ENCODE results near the gene VPS11. TPM values are rescaled to one million over a fixed set of nuclear protein-coding genes. Genes with fewer than 3 reads are reported as not detected.
A peak's percentile ranks its signal among the peaks of the same experiment; 100 is the strongest.
"Not testable (repeated sequence)": the region's sequence is repeated elsewhere in the genome, so short reads cannot be mapped to it uniquely, and the experiment has no call there.

The VPS11 gene
- total RNA-seq, 1 experiment from 2014 or later, result 48.7 TPM

DNA sequence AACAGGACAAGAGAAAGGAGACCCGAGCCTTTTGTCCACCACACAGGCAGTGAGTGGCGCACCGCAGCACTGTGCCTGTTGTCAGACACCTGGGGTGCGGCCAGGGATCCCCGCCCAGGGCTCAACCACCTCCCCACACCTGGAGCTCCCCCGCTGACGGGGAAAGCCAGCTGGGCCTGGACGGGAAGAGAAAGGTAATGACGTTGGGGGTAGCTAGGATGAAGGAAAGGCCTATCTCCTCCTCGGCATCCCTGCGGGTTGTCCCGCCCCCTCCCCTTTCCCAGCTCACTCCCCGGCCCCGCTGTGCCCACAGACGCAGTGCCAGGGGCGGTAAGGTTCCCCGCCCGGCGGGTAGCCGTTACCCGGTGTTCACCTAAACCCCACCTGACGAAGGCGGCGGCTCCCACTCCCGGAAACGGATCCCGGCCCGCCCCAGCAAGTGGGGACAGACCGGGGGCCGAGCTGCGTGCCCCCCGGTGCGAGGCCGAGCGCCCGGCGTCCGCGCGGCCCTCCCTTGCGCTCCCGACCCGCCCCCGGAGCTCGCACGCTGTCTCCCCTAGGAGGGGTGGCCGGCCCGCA lies 11.1 kb upstream of the VPS11 start:
- H3K4me3 ChIP-seq (ENCODE audit: low read length), result peak overlapping the region; percentile 93
- peak; percentile 18 for ATAC-seq
- CTCF ChIA-PET, result interaction anchor here (0.6 to 2.4 kb wide), 2 partner anchors 13 to 46 kb away, joined by 10 read pairs; partner anchors contain the start of gene DPAGT1
- TF ChIP-seq CTCF (conservative IDR thresholded peaks at IDR 0.05; ENCODE audit: low read depth, low read length), result peak; percentile 20; the same call in 1 of the 2 replicates
- no peak for TF ChIP-seq EZH2 (IDR thresholded peaks at IDR 0.05; ENCODE audit: low read length, unreplicated experiment)
- POLR2A ChIA-PET (ENCODE audit: unreplicated experiment), result interaction anchor here (0.6 to 1.0 kb wide), 2 partner anchors 11 to 15 kb away, joined by 3 read pairs; partner anchors contain the start of gene VPS11
- 0 out of 2 replicates have a peak, but pooled peaks cover 10% of the 10 kb centered on the region for H4K20me1 ChIP-seq (ENCODE audit: low read length)
- peaks cover 15% of the 10 kb centered on the region for H3K4me1 ChIP-seq (ENCODE audit: insufficient read depth, low read length)
- H3K36me3 ChIP-seq (ENCODE audit: low read depth, low read length), result peaks cover 37% of the 10 kb centered on the region
- H3F3A ChIP-seq (ENCODE audit: low read length, unreplicated experiment), result no peaks in the 10 kb centered on the region
- H3K9me3 ChIP-seq (ENCODE audit: low read length), result no peaks in the 10 kb centered on the region
- H3K4me2 ChIP-seq (ENCODE audit: low read length), result peak overlapping the region; percentile 93
- peak overlapping the region; percentile 82 for H2AFZ ChIP-seq (ENCODE audit: low read length)
- peak overlapping the region; percentile 62 for H3K27ac ChIP-seq (ENCODE audit: low read length)
- DNase-seq, result peak; percentile 19
- no TSS peak for BruUV-seq (replicated peaks)
- peaks cover 32% of the 10 kb centered on the region for H3K79me2 ChIP-seq (ENCODE audit: low read length)
- peak overlapping the region; percentile 98 for H3K9ac ChIP-seq (ENCODE audit: low read length)
- intact Hi-C loops (cut with micrococcal nuclease), result loop anchor here (2.0 to 5.0 kb wide), 2 partner anchors 38 to 39 kb away; partner anchors contain the start of genes RPS25 and TRAPPC4
- H3K27me3 ChIP-seq (ENCODE audit: low read length), result no peaks in the 10 kb centered on the region
- H3K9me2 ChIP-seq (replicated peaks; ENCODE audit: low read length), result no peaks in the 10 kb centered on the region

DNA sequence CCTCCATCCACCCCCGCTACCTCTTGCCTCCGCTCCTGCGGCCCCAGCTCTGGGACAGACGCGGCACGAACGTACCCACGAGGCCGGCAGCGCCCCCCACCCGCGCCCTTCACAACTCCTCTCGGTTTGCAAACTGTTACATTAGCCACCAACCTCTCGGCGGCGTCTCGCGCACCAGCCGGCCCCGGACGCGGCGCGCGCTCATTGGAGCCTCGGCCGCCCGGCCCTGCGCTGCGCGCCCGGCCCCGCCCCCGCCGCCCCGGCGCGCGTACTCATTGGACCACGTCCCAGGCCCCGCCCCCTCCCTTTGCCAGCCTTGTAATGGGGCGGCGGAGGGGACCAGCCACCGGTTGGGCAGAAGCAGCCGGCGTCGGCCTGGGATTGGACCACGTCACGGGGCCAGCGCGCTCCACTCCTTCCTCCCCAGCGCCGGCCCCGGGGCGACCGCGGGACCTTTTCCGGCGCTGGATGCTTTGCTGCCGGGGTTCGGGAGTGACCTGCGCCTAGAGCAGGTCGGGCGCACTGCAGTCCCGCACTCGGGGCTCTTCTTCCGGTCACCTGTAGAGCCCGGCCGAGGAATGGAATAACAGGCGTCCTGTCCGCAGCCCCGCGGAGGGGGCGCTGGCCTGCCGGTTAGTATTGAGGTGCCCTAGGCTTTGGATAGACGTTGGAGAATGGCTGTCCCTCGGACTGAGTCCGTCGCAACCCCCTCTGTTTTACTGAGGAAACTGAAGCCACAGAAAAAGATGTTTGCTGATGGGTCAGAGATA lies 10.4 kb upstream of the VPS11 start, which contains the start of gene HYOU1:
Gene HYOU1, minus strand, starts transcription at position 206 of the 770 bp plus-strand sequence. CDS start 1,045 bp downstream, outside the sequence.
- H3K27me3 ChIP-seq (ENCODE audit: low read length), result no peaks in the 10 kb centered on the region
- H3K9ac ChIP-seq (ENCODE audit: low read length), result peak within 1 kb of the TSS; percentile 98
- ATAC-seq, result peak; percentile 93
- peak within 1 kb of the TSS; percentile 93 for H3K4me3 ChIP-seq (ENCODE audit: low read length)
- peak; percentile 98 for DNase-seq
- POLR2A ChIA-PET (ENCODE audit: unreplicated experiment), result no interaction called here
- 0 out of 2 replicates have a peak, but pooled peaks cover 10% of the 10 kb centered on the region for H4K20me1 ChIP-seq (ENCODE audit: low read length)
- H2AFZ ChIP-seq (ENCODE audit: low read length), result peak within 1 kb of the TSS; percentile 92
- H3K9me3 ChIP-seq (ENCODE audit: low read length), result no peaks in the 10 kb centered on the region
- peaks cover 32% of the 10 kb centered on the region for H3K79me2 ChIP-seq (ENCODE audit: low read length)
- H3K27ac ChIP-seq (ENCODE audit: low read length), result peak within 1 kb of the TSS; percentile 62
- H3K36me3 ChIP-seq (ENCODE audit: low read depth, low read length), result peaks cover 32% of the 10 kb centered on the region
- peak within 1 kb of the TSS; percentile 93 for H3K4me2 ChIP-seq (ENCODE audit: low read length)
- BruUV-seq (replicated peaks), result no TSS peak
- intact Hi-C loops (cut with micrococcal nuclease), result loop anchor here (1.0 to 5.0 kb wide), 3 partner anchors 10 to 40 kb away; partner anchors contain the start of genes RPS25, TRAPPC4 and VPS11
- H3K4me1 ChIP-seq (ENCODE audit: insufficient read depth, low read length), result peaks cover 15% of the 10 kb centered on the region
- TF ChIP-seq EZH2phosphoT487 (IDR thresholded peaks at IDR 0.05; ENCODE audit: borderline replicate concordance, low read length) (no peak), CTCF (conservative IDR thresholded peaks at IDR 0.05; ENCODE audit: low read depth, low read length) (peak; percentile 24)
- no peaks in the 10 kb centered on the region for H3K9me2 ChIP-seq (replicated peaks; ENCODE audit: low read length)
- no peaks in the 10 kb centered on the region for H3F3A ChIP-seq (ENCODE audit: low read length, unreplicated experiment)
- CTCF ChIA-PET, result interaction anchor here (0.6 to 2.4 kb wide), 2 partner anchors 45 to 190 kb away, joined by 3 to 10 read pairs; partner anchors contain the start of gene DPAGT1

DNA sequence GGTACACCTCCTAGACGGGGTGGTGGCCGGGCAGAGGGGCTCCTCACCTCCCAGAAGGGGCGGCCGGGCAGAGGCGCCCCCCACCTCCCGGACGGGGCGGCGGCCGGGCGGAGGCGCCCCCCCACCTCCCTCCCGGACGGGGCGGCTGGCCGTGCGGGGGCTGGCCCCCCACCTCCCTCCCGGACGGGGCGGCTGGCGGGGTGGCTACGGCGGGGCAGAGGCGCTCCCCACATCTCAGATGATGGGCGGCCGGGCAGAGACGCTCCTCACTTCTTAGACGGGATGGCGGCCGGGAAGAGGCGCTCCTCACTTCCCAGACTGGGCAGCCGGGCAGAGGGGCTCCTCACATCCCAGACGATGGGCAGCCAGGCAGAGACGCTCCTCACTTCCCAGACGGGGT lies 8.5 kb upstream of the VPS11 start:
- BruUV-seq (replicated peaks); CTCF ChIA-PET; H2AFZ ChIP-seq (ENCODE audit: low read length); H3K9me3 ChIP-seq (ENCODE audit: low read length); H3K9ac ChIP-seq (ENCODE audit: low read length); H3K4me2 ChIP-seq (ENCODE audit: low read length); H3F3A ChIP-seq (ENCODE audit: low read length, unreplicated experiment); POLR2A ChIA-PET (ENCODE audit: unreplicated experiment); H3K27ac ChIP-seq (ENCODE audit: low read length); H3K4me3 ChIP-seq (ENCODE audit: low read length); DNase-seq; ATAC-seq; H3K9me2 ChIP-seq (replicated peaks; ENCODE audit: low read length); H3K27me3 ChIP-seq (ENCODE audit: low read length): not testable (repeated sequence)
- Histone ChIP-seq H3K4me1 (ENCODE audit: insufficient read depth, low read length) (peaks cover 20% of the 10 kb centered on the region), H4K20me1 (ENCODE audit: low read length) (0 out of 2 replicates have a peak, but pooled peaks cover 10% of the 10 kb centered on the region), H3K79me2 (ENCODE audit: low read length) (peaks cover 27% of the 10 kb centered on the region), H3K36me3 (ENCODE audit: low read depth, low read length) (peaks cover 12% of the 10 kb centered on the region)
- intact Hi-C loops (cut with micrococcal nuclease), result loop anchor here (5.0 kb wide), 1 partner anchor 42 kb away; the partner anchor contains the start of genes RPS25 and TRAPPC4

All from PC-3 (cell line).